Activated CD4-positive, alpha-beta T cell treated with anti-CD3 and anti-CD28 coated beads, Interleukin-10, Interleukin-2, amounts not matched to agents 100 ng/mL and 50 ng/mL, durations not matched to agents 16 hours and 8 hours (primary cell): Measurements from ENCODE around the gene TBL2.
"Not testable (repeated sequence)": the region's sequence is repeated elsewhere in the genome, so short reads cannot be mapped to it uniquely, and the experiment has no call there.

ENCODE experiments used
- DNase-seq: peaks from one replicate; pipeline ENCODE4 v3.0.0-alpha.2; 2020

TBL2 gene

GRCh38 chr7:73605601-73606220 lies 27.3 kb upstream of the TBL2 start:
- no peak for DNase-seq

GRCh38 chr7:73602721-73603651 lies 24.6 kb upstream of the TBL2 start:
- no peak for DNase-seq

- DNase-seq, result no peak
These were observed 21.5 kb upstream of the TBL2 start for GRCh38 chr7:73599916-73600315.

- DNase-seq, result no peak
These were observed 20.9 kb upstream of the TBL2 start for GRCh38 chr7:73599151-73599882.

GRCh38 chr7:73597978-73598782 lies 19.8 kb upstream of the TBL2 start:
- no peak for DNase-seq

GRCh38 chr7:73596191-73597065 lies 18.0 kb upstream of the TBL2 start:
- no peak for DNase-seq

- no peak for DNase-seq
These were observed 17.0 kb upstream of the TBL2 start for GRCh38 chr7:73595358-73595757.

- DNase-seq, result no peak
These were observed 15.0 kb upstream of the TBL2 start for GRCh38 chr7:73593207-73594045.

- no peak for DNase-seq
These were observed 8.5 kb upstream of the TBL2 start for GRCh38 chr7:73586911-73587310.

GRCh38 chr7:73585196-73585595 lies 6.8 kb upstream of the TBL2 start:
- DNase-seq, result no peak

GRCh38 chr7:73582664-73583202 lies 4.4 kb upstream of the TBL2 start:
- no peak for DNase-seq

GRCh38 chr7:73581006-73581405 lies 2.6 kb upstream of the TBL2 start:
- DNase-seq, result not testable (repeated sequence)

- no peak for DNase-seq
These were observed 595 bp downstream of the TBL2 start for GRCh38 chr7:73577627-73578341.

- no peak for DNase-seq
These were observed 4.6 kb downstream of the TBL2 start for GRCh38 chr7:73573791-73574190.

- no peak for DNase-seq
These were observed 5.1 kb downstream of the TBL2 start for GRCh38 chr7:73573276-73573675.

- DNase-seq, result no peak
These were observed 5.6 kb downstream of the TBL2 start for GRCh38 chr7:73572767-73573186.

- DNase-seq, result no peak
These were observed 7.4 kb downstream of the TBL2 start for GRCh38 chr7:73570977-73571376.

GRCh38 chr7:73570521-73570920 lies 7.9 kb downstream of the TBL2 start:
- DNase-seq, result no peak

- no peak for DNase-seq
These were observed 9.3 kb downstream of the TBL2 start for GRCh38 chr7:73569042-73569608.
